GM19397 (cell line): Measurements from ENCODE around the gene ATG101.
A peak's percentile ranks its signal among the peaks of the same experiment; 100 is the strongest.

Experiments
- ATAC-seq: cut with Tn5 transposase; IDR thresholded peaks from one replicate; pipeline ENCODE4 v1.9.1; 2021; ENCODE audit warnings: mild to moderate bottlenecking, moderate library complexity; ENCODE audit not compliant: unreplicated experiment

ATG101 gene, protein sequence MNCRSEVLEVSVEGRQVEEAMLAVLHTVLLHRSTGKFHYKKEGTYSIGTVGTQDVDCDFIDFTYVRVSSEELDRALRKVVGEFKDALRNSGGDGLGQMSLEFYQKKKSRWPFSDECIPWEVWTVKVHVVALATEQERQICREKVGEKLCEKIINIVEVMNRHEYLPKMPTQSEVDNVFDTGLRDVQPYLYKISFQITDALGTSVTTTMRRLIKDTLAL

DNA sequence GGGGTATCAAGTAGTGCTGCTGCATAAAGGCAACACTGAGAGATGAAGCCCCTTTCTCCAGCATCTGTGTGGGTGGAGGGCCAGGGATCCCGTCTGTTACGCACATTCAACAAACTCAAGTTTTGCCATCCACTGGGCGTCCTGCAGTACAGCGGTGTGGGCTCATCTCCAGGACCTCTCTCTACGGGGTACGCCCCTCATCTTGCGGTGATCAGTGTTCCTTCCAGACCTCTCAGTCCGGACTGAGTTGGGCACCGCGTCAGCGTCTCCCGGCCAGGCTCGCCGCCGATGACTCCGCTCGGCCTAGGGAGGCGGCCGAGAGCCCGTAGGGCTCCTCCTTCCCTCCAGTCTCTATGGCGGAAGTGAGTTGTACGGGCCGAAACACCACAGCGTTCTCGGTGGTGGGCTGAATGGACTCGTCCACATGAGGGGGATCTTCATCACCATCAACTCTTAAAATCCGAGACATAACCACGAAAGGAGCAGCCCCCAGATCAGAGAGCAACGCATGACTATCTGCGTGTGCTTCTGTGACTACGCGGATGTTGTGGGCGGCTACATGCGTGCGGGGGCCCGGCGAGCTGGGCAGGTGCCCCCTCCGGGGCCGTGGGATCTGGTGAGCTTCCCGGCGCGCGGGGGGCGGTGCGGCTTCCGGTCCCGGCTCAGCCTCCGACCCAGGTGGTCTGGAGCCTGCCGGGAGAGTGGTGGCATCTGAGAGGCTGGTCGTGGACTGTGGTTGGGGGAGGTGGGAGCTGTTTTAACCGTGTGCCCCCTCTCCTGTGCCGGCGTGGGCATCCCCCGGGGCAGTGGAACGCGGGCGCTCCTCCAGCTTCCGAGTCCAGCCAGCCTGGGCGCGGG lies at the start of gene ATG101:
ATG101 (plus strand) TSS at position 652 of the 858 bp plus-strand sequence. CDS start 3,673 bp downstream, outside the sequence.
- peak; percentile 92 for ATAC-seq

DNA sequence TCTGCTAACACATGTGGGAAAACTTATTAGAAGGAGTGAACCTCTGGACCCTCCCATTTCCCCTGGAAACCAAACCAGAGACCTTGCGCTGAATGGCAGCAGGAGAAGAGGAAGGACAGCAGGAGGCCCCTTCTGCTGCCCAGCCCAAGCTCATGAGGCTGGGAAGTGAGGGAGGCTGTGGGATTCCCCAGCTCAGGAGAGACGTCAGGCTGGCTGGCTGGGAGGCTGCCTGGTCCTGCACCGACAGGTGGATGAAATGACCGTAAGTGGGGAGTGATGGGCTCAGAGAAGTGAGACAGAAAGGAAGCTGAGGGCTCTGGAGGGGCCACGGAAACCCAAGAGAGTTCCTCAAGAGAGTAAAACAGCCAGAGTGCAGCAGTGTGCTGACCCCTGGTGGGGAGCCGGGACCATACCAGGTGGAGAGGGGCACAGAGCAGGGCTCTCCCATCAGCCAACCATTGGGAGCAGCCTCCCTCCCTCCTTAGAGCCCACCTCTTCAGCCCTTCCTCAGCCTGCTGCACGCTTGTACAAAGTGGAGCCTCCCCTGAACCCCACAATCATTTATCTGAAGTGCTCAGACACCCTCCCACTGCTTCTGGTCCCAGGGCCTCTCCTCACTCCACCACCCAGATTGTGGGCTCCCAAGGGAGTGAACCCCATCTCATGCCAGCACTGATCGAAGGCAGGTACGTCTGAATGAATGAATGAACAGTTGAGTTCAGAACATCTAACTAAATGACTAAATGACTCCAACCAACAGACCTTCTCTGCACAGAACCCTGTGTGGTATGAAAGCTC lies 49.0 kb upstream of the ATG101 start:
- no peak for ATAC-seq

DNA sequence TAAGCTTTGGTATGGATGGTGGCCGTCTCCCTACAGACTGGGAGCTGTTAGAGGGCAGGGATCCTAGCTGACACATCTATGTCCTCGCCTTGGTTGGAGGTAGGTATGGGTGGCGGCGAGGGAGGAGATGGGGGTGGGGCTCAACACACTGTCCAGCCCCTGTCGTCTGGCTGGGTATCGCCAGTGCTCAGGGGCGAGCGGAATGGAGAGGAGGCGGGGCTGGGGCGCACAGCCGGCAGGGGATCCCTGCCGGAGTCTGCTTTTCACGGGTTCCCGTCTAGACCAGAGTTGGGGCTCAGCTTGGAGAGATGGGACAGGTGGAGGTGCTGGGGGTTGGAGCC lies 47.0 kb upstream of the ATG101 start:
- ATAC-seq, result no peak

DNA sequence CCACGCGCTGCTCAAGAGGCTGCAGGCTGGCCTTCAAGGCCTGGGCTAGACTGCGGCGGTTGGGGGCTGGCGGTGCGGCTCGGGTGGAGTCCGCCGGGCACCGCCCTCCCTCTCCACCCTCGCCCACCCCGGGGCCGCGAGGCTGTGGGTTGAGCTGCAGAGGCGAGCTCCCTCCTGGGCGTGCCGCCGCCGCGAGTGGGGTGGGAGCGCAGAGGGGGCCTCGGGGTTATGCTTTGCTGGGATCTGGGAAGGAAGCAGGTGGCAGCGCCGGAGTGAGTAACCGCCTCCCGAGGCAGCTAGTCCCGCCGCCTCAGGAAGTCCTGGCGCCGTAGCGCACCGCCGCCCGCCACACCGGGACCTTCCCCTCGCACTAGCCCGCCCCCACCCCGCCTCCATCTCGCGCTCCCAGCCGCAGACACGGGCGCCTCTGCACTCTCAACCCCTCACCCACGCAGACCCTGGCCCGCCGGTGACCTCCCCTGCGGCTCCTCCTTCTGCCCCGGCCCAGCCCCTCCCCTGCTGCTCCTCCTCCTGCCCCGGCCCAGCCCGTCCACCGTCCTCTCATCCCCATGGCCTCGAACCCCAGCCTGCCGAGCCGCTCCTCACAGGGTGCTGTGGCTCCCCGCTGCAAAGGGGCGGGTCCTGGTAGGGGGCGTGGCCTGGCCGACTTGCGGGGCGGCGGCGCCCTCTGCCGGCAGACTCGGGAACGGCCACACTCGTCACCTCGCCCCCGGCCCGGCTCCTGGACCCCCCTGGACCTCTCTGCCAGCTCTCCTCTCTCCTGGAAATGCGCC lies 46.4 kb upstream of the ATG101 start:
- ATAC-seq, result no peak

DNA sequence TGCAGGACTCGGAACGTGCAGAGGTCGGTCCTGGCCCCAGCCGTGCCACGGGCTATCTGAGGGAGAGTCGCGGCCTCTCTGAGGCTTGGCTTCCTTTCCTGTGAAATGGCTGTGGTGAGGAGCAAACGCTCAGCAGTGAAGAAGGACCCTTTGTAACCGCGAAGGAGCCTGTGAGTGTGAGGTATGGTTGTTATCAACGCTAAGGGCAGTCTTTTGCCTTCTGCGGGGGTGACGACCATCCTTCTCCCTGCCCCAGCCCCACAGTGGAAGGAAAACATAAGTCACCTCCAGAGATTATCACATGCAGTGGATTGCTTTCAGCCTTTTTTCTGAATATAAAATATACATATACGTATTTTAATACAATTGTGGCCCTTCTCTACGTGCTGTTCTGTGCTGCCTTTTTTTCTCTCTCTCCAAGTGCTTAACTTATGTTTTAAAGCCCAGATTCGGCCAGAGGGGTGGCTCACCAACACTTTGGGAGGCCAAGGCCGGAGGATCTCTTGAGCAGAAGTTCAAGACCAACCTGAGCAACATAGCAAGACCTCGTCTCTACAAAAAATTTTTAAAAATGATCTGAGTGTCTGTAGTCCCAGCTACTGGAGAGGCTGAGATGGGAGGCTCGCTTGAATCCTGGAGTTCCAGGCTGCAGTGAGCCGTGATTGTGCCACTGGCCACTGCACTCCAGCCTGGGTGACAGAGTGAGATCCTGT lies 45.6 kb upstream of the ATG101 start:
- ATAC-seq, result no peak

DNA sequence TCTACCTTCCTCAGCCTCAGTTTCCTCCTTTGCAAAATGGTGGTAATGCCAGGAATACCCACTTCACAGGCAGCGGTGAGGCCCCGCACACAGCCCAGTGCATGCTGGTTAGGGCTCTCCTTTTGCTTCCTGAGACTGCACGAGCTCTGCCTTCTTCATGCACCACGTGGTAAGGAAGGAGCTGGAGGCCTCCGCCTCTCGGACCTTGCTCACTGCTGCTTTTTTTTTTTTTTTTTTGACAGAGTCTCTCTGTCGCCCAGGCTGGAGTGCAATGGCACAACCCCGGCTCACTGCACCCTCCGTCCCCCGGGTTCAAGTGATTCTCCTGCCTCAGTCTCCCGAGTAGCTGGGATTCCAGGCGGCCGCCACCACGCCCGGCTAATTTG lies 44.9 kb upstream of the ATG101 start:
- no peak for ATAC-seq

DNA sequence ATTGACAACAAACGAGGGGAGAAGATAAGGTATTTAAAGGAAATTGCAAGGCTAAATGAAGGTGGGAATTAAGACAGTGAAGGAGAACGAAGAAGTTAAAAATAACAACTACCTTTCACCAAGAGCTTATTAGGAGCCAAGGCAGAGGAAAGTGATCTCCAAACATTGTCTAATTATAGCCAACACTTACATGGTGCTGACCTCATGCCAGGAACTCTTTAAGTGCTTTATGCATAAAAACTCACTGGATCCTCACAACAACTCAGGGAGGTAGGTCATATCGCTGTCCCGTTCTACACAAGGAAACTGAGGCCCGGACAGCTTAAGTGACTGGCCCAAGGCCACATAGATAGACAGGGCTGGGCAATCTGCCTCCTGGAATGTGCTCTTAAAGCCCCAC lies 43.5 kb upstream of the ATG101 start:
- no peak for ATAC-seq

DNA sequence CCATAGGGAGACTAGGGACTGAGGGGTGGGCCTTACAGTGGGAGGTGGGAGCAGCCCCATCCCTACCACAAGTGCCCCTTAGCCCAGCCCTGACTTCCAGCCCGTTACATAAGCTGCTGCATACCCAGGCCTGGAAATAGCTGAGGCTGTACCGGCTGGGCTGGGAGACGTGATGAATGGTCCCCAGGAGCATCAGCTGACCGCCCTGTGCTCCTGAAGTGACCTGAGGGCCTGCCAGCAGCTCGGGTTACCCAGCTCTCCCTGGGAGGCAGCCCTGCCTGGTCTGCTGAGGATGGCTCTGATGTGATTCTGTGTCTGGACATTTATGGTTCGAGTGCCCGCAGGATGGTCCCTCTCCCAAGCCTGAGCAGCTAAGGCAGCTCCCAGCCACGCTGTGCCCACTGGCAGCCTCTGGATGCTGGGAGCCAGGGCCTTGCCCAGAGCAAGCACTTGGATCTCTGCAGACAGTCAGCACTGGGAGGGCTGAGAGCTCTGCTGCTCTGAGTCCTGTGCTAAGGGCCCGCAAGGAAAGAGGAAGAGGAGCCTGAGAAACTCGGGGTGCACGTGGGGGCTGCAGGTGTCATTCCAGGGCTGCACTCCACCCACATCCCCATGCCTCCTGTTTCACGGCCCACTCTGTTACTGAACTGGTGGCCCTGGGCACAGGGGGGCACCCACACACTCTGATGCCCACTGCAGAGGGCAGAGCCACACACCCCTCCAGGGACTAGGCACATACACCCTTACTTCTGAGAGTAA lies 42.5 kb upstream of the ATG101 start:
- ATAC-seq, result no peak

DNA sequence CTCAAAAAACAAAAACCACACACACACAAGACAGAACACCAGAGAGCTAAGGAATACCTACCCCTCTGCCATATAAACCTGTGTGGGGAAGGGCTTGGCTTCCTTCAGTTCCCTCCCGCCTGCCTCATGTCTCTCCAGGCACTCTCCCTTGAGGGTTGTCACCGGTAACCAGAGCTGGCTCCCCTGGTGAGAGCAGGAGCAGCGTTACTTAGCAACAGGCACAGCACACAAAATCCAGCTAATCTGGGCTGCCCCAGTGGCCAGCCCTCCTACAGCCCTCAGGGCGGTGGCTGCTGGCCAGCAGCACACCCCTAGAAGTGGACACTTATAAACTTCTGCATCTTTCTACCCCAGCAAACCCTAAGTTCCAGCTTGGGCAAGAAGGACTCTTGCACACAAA lies 40.1 kb upstream of the ATG101 start:
- ATAC-seq, result no peak

DNA sequence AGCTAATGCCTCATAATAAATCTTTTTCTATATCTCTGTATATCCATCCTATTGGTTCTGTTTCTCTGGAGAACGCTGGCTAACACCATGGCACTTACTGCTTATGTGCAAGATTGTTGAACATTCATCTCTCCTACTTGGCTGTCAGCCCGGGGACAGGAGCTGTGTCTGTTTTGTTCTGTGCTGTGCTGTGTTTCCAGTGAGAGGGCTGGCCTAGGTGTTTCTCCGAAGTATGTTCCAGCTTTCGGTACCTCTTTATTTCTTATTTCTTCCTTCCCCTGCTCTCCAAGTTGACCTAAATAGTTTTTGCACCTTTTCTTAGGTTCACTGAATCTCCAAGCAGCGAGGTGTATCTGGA lies 37.4 kb upstream of the ATG101 start:
- no peak for ATAC-seq

DNA sequence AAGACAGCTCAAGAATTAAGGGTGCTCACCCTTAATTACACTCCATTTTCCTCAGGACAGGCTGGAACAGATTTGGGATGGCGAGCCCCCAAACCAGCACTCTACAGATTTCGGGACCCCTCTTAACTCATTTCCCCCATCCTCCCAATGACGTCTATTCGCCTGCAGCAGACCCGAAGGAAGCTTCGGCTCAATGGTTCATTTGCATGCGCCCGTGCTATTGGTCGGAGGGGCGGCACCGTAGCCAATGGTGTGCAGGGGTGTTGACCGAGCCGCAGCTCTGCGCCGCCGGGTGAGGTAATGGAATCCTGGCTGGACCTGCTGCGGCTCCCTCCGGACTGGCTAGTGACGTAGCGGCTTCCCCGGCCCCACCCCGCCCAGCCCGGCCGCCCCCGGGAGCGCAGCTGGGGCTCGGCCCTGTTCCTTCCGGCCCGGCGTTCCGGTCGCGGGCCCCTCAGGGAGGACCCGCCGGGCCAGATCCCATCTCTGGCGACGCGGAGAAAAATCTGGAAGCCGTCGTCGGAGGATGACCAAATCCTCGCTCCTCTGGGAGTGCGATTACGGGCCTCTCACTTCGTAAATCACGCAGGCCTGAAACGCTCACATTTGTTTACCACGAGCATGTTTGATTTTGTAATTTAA lies 36.9 kb upstream of the ATG101 start:
- ATAC-seq, result peak; percentile 95

DNA sequence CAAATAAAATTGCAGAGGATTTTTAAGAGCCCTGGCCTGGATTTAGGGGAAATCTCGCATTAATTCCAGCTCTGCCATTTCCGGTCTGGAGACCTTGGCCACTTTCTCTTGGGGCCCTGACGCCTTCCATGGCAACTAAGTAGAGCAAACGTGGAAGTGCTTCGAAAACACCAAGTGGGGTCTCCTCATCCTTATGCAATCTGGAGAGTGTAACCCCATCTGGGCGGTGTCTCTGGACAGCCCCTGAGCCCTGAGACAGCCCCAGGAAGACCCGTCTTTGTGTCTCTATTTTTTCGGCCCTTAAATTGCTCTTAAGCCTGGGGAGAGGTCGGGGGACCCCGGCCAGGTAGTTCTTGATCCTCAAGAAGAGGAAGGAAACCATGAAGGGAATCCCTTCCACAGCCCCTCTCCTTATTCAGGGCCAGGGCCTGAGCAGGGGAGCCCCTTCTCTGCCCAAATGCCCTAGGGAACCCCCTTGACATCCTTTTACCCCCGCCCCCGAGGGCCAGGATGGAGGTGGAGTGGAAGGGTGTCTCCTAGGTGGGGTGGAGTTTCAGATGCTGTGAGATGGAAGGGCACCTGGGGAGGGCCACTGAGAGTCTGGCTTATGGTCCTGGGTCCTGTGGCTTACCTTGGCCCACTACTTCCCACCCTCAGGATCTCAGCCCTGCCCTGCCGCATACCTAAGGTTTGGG lies 36.2 kb upstream of the ATG101 start:
- ATAC-seq, result no peak

DNA sequence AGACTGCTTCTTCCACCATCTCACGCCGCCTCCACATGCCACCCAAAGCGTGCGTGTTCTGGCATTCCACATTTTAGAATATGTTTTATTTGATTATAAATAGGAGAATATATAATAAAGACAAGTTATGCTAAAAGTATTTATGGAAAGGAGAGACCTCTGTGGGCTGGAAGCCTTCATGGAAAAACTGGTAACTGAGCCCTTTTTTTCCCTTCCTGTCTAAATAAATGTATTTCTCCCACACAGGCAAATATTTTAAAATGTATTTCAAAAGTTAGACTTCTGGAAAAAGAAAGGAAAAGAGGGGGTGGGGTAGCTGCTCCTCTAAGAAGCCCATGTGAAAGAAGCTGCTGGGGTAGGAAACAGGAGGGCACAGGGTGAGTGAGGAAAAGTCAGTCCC lies 34.6 kb upstream of the ATG101 start:
- no peak for ATAC-seq

DNA sequence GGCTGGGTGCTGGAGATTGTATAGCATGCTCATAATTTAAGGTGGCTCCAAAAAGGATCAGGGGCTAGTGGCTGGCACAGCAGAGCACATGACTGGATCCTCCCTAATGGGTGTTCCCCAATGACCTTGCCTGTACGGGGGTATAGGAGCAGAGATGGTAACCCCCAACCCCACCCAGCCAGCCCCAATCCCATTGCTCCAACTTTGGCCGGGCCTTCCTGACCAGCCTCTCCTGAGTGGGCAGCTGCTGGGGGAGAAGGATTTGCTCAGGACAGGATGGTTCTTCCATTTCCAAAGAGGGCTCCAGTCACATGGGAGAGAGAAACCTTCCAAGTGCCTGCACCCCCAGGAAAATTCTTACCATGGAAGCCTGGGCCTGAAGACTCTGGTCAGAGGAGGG lies 33.9 kb upstream of the ATG101 start:
- ATAC-seq, result no peak

DNA sequence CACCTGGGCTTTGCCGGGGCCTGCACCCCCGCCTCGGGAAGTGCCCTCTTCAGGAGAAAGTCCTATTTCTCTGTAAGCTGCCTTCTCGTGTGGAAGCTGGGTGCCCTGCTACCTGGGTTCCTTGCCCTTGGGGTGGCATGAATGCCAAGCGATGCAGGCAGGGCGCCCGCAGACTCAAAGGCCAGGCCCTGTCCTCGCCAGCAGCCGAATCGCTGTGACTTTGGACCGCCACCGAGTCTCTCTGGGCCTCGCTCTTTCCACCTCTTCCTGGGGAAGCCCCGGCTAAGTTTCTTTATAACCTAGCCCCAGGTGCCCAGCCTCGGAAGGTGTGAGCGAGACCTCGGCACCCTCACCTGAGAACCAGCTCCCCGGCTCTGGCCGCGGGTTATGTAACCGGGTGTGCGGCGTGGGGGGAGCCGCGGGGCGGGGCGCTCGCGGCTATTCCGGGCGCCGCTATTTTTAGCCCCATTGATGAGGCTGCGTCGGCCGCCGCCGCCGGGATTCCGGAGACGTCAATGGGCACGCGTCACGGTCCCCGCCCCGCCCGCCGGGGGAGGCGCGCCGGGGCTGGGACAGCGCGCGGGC lies 33.1 kb upstream of the ATG101 start:
- peak; percentile 33 for ATAC-seq

DNA sequence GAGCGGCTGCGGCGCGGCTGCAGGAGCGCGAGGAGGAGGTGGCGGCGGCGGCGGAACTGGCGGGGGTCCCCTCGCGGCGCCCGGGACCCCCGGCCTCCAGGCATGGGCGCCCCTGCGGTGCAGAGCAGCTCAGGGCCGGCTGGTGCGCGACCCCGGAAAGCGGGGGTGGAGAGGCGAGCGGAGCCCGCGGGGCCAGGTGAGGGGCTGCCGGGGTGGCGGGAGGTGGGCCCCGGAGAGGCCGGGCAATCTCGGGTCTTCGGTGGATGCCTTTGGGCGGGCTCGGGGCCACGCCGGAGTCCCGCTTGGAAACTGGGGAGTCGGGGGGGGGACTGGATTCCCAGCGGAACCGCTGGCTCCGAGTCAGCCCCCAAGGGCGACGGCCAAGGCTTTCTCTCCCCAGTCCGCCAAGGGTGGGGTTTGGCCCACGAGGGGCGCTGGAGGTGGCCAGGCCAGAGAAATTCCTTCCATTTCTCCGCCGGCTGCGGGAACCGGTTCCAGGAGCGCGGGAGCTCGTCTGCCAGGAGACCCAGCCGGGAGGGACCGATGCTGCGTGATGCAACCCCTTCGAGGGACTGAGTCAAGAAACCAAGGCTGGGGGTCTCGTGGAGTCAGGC lies 32.4 kb upstream of the ATG101 start:
- no peak for ATAC-seq

DNA sequence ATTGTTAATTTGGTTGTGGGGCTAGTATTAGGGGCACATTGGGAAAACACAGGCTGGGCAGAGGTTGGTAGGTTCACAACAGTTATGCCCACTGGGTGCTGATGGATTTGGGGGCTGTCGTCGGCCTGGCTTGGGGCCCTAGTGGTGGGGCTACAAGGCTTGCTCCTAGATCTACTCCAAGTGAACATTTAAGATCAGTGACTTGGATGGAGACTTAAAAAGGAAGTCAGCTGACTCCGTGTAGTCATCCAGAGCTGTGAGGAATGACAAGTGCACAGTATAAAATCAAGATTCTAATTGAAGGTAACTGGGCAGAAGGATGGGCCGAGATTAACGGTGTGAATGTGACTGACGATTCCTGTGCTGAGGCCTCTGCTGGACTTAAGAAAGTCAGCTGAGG lies 31.3 kb upstream of the ATG101 start:
- ATAC-seq, result no peak

DNA sequence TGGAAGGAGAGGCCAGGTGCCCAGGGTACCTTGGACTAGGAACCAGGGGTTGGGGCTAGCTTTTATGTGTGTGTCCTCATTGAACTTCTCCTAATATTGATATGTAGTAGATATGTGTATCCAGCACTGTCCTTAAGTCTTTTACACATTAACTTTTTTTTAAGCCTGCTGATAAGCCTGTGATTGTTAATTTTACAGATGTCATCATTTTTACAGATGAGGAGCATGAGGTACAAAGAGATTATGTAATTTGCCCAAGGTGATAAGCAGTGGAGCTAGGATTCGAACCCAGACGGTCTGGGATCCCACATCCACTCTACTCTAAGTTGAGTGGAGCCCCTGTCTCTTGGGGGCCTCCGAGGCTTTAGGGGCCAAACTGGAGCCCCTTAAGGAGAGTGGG lies 28.7 kb upstream of the ATG101 start:
- ATAC-seq, result no peak
